ENCODE results near the gene LRRC10B.

- no peak for TF ChIP-seq MAX (IDR thresholded peaks at IDR 0.05)
- TF ChIP-seq JUNB (IDR thresholded peaks at IDR 0.05) = no peak
- no peak for TF ChIP-seq BCL3 (IDR thresholded peaks at IDR 0.05)
These were observed 17.7 kb downstream of the LRRC10B start for GRCh38 chr11:61526229-61526628.
